AG08396 (cell line): ENCODE results near the gene UTS2B.

Experiments used
- DNase-seq: peaks from one replicate; pipeline ENCODE4 v3.0.0; 2012; ENCODE audit warnings: low spot score, mixed read lengths

UTS2B gene

GRCh38 chr3:191352014-191352413, 21.7 kb upstream of the UTS2B start:
- no peak for DNase-seq

GRCh38 chr3:191350396-191351090, 20.2 kb upstream of the UTS2B start:
- no peak for DNase-seq

- DNase-seq: no peak
Observed at GRCh38 chr3:191348098-191348497, 17.8 kb upstream of the UTS2B start.

GRCh38 chr3:191347228-191347627, 16.9 kb upstream of the UTS2B start:
- no peak for DNase-seq

GRCh38 chr3:191345334-191345733, 15.0 kb upstream of the UTS2B start:
- no peak for DNase-seq

- DNase-seq: no peak
Observed at GRCh38 chr3:191343913-191344312, 13.6 kb upstream of the UTS2B start.

GRCh38 chr3:191343115-191343514, 12.8 kb upstream of the UTS2B start:
- DNase-seq: no peak

- DNase-seq: no peak
Observed at GRCh38 chr3:191342411-191342810, 12.1 kb upstream of the UTS2B start.

GRCh38 chr3:191342006-191342405, 11.7 kb upstream of the UTS2B start:
- DNase-seq: no peak

GRCh38 chr3:191340966-191341365, 10.6 kb upstream of the UTS2B start:
- DNase-seq: no peak

- no peak for DNase-seq
Observed at GRCh38 chr3:191340351-191340750, 10.0 kb upstream of the UTS2B start.

- no peak for DNase-seq
Observed at GRCh38 chr3:191339316-191339917, 9.1 kb upstream of the UTS2B start.

GRCh38 chr3:191338177-191338488, 7.8 kb upstream of the UTS2B start:
- DNase-seq: no peak

GRCh38 chr3:191336833-191337232, 6.5 kb upstream of the UTS2B start:
- no peak for DNase-seq

- no peak for DNase-seq
Observed at GRCh38 chr3:191334346-191334893, 4.1 kb upstream of the UTS2B start.

- DNase-seq: no peak
Observed at GRCh38 chr3:191333298-191333880, 3.1 kb upstream of the UTS2B start.

- DNase-seq: peak; percentile 38
Observed at GRCh38 chr3:191331388-191331787, 1.1 kb upstream of the UTS2B start.

- peak; percentile 75 for DNase-seq
Observed at GRCh38 chr3:191330530-191331048, 263 bp upstream of the UTS2B start.

GRCh38 chr3:191328962-191329653, 1.2 kb downstream of the UTS2B start, which contains the start of gene CCDC50:
TSS of gene CCDC50 (plus strand) at chr3:191329394. CDS start at chr3:191329675, 281 bp downstream.
- peak; percentile 83 for DNase-seq

GRCh38 chr3:191328383-191328961, 1.9 kb downstream of the UTS2B start:
- no peak for DNase-seq

GRCh38 chr3:191327526-191327925, 2.8 kb downstream of the UTS2B start:
- no peak for DNase-seq

- DNase-seq: no peak
Observed at GRCh38 chr3:191324936-191325335, 5.4 kb downstream of the UTS2B start.
